Esophagus muscularis mucosa (tissue), 4 donors: Measurements from ENCODE around the gene DUSP9. TPM values are rescaled to one million over a fixed set of nuclear protein-coding genes. Genes with fewer than 3 reads are reported as not detected.

Experiments used
- DNase-seq: peaks from one replicate; pipeline ENCODE4 v3.0.0-alpha.2; 2017; ENCODE audit errors: extremely low spot score
- H3K27ac ChIP-seq, 4 donors: fragments of 200-600 bp; sonication (generic); replicated peaks in 1 of 4; 1 replicate in 3 of 4; 2 replicates in 1 of 4; pipeline ENCODE4 v1.5.1; 2016 to 2019; ENCODE audit warnings: mild to moderate bottlenecking in 1 of 4
- H3K27me3 ChIP-seq, 4 donors: fragments of 200-600 bp; sonication (generic); one replicate each; pipeline versions ENCODE4 v1.5.1 to v1.6.0; 2016 to 2019
- H3K36me3 ChIP-seq, 4 donors: fragments of 200-600 bp; sonication (generic); one replicate each; pipeline ENCODE4 v1.5.1; 2016 to 2019
- H3K4me1 ChIP-seq, 4 donors: fragments of 200-600 bp; sonication (generic); one replicate each; pipeline ENCODE4 v1.5.1; 2016 to 2019
- H3K4me3 ChIP-seq, 4 donors: fragments of 200-600 bp; sonication (generic); 1 replicate in 2 of 4; 2 replicates in 2 of 4; pipeline ENCODE4 v1.5.1; 2016 to 2019; ENCODE audit warnings: mild to moderate bottlenecking in 4 of 4, moderate library complexity in 1 of 4
- H3K9me3 ChIP-seq, 4 donors: fragments of 200-600 bp; sonication (generic); 1 replicate in 3 of 4; 2 replicates in 1 of 4; pipeline ENCODE4 v1.5.1; 2016 to 2019
- CTCF ChIP-seq, 3 experiments: fragments of 200-600 bp in 2 of 3; fragments of 450-650 bp in 1 of 3; sonication (generic) in 2 of 3; IDR thresholded peaks; one replicate each; pipeline ENCODE4 v1.5.1; 2017 to 2019; ENCODE audit warnings: antibody characterized with exemption in 3 of 3, mild to moderate bottlenecking in 2 of 3, moderate library complexity in 1 of 3
- EP300 ChIP-seq: sonication (generic); formaldehyde crosslinking; IDR thresholded peaks from one replicate; pipeline ENCODE4 v1.6.1; 2017; ENCODE audit warnings: antibody characterized with exemption
- POLR2A ChIP-seq: fragments of 450-650 bp; IDR thresholded peaks from one replicate; pipeline ENCODE4 v1.6.1; 2017; ENCODE audit warnings: antibody characterized with exemption, moderate library complexity, mild to moderate bottlenecking, low read depth
- POLR2AphosphoS5 ChIP-seq, 2 donors: sonication (generic); formaldehyde crosslinking; IDR thresholded peaks; one replicate each; pipeline ENCODE4 v1.6.1; 2017; ENCODE audit warnings: antibody characterized with exemption in 2 of 2
- WGBS: methylation state at CpG from one replicate; pipeline ENCODE4 v1.1.5; 2018; 5-methylcytosine and 5-hydroxymethylcytosine counted together
- intact Hi-C: fragments of 100-400 bp; cut with DNase I; formaldehyde crosslinking; loops from one replicate; pipeline ENCODE4 v1.15.1; 2023
- total RNA-seq, 4 donors: library from RNA; depleted of rRNA; stranded (reverse); fragments of >200 nt; gene quantifications; one replicate each; pipeline versions ENCODE4 v1.1.0 to v1.2.1, GENCODE V29; 2016

DUSP9 gene
- total RNA-seq, 4 donors from 2014 or later: not detected

GRCh38 chrX:153650959-153651358, 4.0 kb downstream of the DUSP9 start:
- intact Hi-C loops: no loop called here

GRCh38 chrX:153651540-153652079, 4.6 kb downstream of the DUSP9 start:
- no peak for TF ChIP-seq EP300
- no peak for TF ChIP-seq POLR2A
- TF ChIP-seq POLR2AphosphoS5 (IDR thresholded peaks at IDR 0.05): no peak
- peak in 1 of 3 experiments; percentile 10 for TF ChIP-seq CTCF (IDR thresholded peaks at IDR 0.05)
- Histone ChIP-seq H3K4me3 (no peak overlapping the region), H3K36me3 (no peaks in the 10 kb centered on the region), H3K9me3 (peaks cover 0 to 25% (median 0%) of the 10 kb centered on the region in 4 donors), H3K27me3 (peaks cover 0 to 38% (median 13%) of the 10 kb centered on the region in 4 donors), H3K4me1 (peaks cover 0 to 17% (median 14%) of the 10 kb centered on the region in 4 donors), H3K27ac (no peak overlapping the region)
- intact Hi-C loops: no loop called here
- DNase-seq: no peak
- WGBS: 79% methylated on average over 9 of the region's 9 CpGs

More at GRCh38 chrX:153650959-153651358, 4.0 kb downstream of the DUSP9 start:
- Histone ChIP-seq H3K4me3 (no peak overlapping the region), H3K27me3 (peaks cover 0 to 44% (median 14%) of the 10 kb centered on the region in 4 donors), H3K9me3 (peaks cover 0 to 25% (median 0%) of the 10 kb centered on the region in 4 donors), H3K27ac (no peak overlapping the region), H3K4me1 (peaks cover 0 to 18% (median 16%) of the 10 kb centered on the region in 4 donors), H3K36me3 (no peaks in the 10 kb centered on the region)
- DNase-seq: no peak
- TF ChIP-seq CTCF (IDR thresholded peaks at IDR 0.05): no peak
- TF ChIP-seq EP300: no peak
- TF ChIP-seq POLR2A: no peak
- WGBS: 85% methylated on average over 13 of the region's 13 CpGs

- Histone ChIP-seq H3K4me3 (no peak overlapping the region), H3K9me3 (peaks cover 0 to 23% (median 0%) of the 10 kb centered on the region in 4 donors), H3K4me1 (no peaks in the 10 kb centered on the region), H3K27ac (no peak overlapping the region), H3K36me3 (no peaks in the 10 kb centered on the region), H3K27me3 (peaks cover 0 to 18% (median 5%) of the 10 kb centered on the region in 4 donors)
- 82% methylated on average over 2 of the region's 2 CpGs for WGBS
- TF ChIP-seq POLR2AphosphoS5 (IDR thresholded peaks at IDR 0.05) (no peak), POLR2A (no peak), EP300 (no peak), CTCF (IDR thresholded peaks at IDR 0.05) (no peak)
- DNase-seq: no peak
- intact Hi-C loops: no loop called here
Measured at GRCh38 chrX:153653556-153653955, 6.6 kb downstream of the DUSP9 start.

- peaks cover 0 to 32% (median 0%) of the 10 kb centered on the region in 4 donors for H3K9me3 ChIP-seq
- WGBS: 93% methylated on average over 9 of the region's 9 CpGs
- no peaks in the 10 kb centered on the region for H3K36me3 ChIP-seq
- no peak overlapping the region for H3K27ac ChIP-seq
- H3K4me3 ChIP-seq: no peak overlapping the region
- H3K4me1 ChIP-seq: no peaks in the 10 kb centered on the region
- intact Hi-C loops: no loop called here
- TF ChIP-seq POLR2AphosphoS5 (IDR thresholded peaks at IDR 0.05) (no peak), CTCF (IDR thresholded peaks at IDR 0.05) (no peak), EP300 (no peak), POLR2A (no peak)
- no peak for DNase-seq
- peaks cover 0 to 13% (median 2%) of the 10 kb centered on the region in 4 donors for H3K27me3 ChIP-seq
Measured at GRCh38 chrX:153657161-153657560, 10.2 kb downstream of the DUSP9 start.

GRCh38 chrX:153659268-153659667, 12.3 kb downstream of the DUSP9 start:
- Histone ChIP-seq H3K27ac (no peak overlapping the region), H3K9me3 (peaks cover 0 to 22% (median 0%) of the 10 kb centered on the region in 4 donors), H3K4me3 (no peak overlapping the region), H3K36me3 (no peaks in the 10 kb centered on the region), H3K4me1 (peaks cover 0 to 3% (median 1%) of the 10 kb centered on the region in 4 donors), H3K27me3 (peaks cover 0 to 24% (median 6%) of the 10 kb centered on the region in 4 donors)
- no peak for DNase-seq
- intact Hi-C loops: no loop called here
- 86% methylated on average over 3 of the region's 3 CpGs for WGBS
- TF ChIP-seq POLR2AphosphoS5 (IDR thresholded peaks at IDR 0.05) (no peak), POLR2A (no peak), CTCF (IDR thresholded peaks at IDR 0.05) (no peak), EP300 (no peak)
